ENCODE data around the gene RANBP6. TPM values are rescaled to one million over a fixed set of nuclear protein-coding genes. Genes with fewer than 3 reads are reported as not detected.
"Not testable (repeated sequence)": the region's sequence is repeated elsewhere in the genome, so short reads cannot be mapped to it uniquely, and the experiment has no call there.

RANBP6 gene
- total RNA-seq (22.1 and 24.9 TPM in 2 replicates), polyA plus RNA-seq (14.2 and 17.2 TPM in 2 replicates), polyA minus RNA-seq (ENCODE audit: low replicate concordance) (1.5 and 1.9 TPM in 2 replicates)
- polyA plus RNA-seq (2012) = 14.2 and 17.5 TPM in 2 replicates

- H3K4me1 ChIP-seq (ENCODE audit: control insufficient read depth, extremely low read depth, insufficient read depth, low read length) = peaks cover 3% of the 10 kb centered on the region
- peak within 1 kb of the TSS; percentile 78 to 100 (median 95) for H3K4me3 ChIP-seq (replicated peaks in 1 of 4; ENCODE audit: control extremely low read depth in 1 of 4, insufficient read depth in 1 of 4, low read depth in 3 of 4, low read length in 4 of 4)
- H3K4me2 ChIP-seq (ENCODE audit: extremely low read depth, insufficient read depth, low read length) = peak within 1 kb of the TSS; percentile 94
- H3K27me3 ChIP-seq (ENCODE audit: control insufficient read depth, insufficient read depth, low read length) = no peaks in the 10 kb centered on the region
- no peaks in the 10 kb centered on the region for H4K20me1 ChIP-seq (ENCODE audit: control insufficient read depth, extremely low read depth, insufficient read depth, low read length)
- peak within 1 kb of the TSS; percentile 90 for H3K27ac ChIP-seq (ENCODE audit: insufficient read depth, low read length)
- TF ChIP-seq EZH2 (IDR thresholded peaks at IDR 0.05; ENCODE audit: low read length, missing control alignments) = no peak
- TF ChIP-seq CTCF (conservative IDR thresholded peaks at IDR 0.05 in 1 of 2, IDR thresholded peaks at IDR 0.05 in 1 of 2; ENCODE audit: low read depth in 1 of 2, low read length in 2 of 2) = no peak
- H3K9ac ChIP-seq (ENCODE audit: insufficient read depth, low read length) = peak within 1 kb of the TSS; percentile 83
- peak; percentile 82 to 84 for DNase-seq (ENCODE audit: low read depth in 2 of 2)
- peaks cover 30% of the 10 kb centered on the region for H3K79me2 ChIP-seq (ENCODE audit: control insufficient read depth, insufficient read depth, low read length)
- peak within 1 kb of the TSS; percentile 97 for H2AFZ ChIP-seq (ENCODE audit: low read length)
- H3K9me3 ChIP-seq (ENCODE audit: control insufficient read depth, insufficient read depth, low read depth, low read length) = no peaks in the 10 kb centered on the region
- no peaks in the 10 kb centered on the region for H3K36me3 ChIP-seq (ENCODE audit: control insufficient read depth, insufficient read depth, low read length)
Observed at GRCh38 chr9:6015278-6016157, at the start of gene RANBP6. Gene RANBP6 (minus strand): TSS chr9:6015624. CDS start chr9:6015607, 17 bp downstream.

DNA sequence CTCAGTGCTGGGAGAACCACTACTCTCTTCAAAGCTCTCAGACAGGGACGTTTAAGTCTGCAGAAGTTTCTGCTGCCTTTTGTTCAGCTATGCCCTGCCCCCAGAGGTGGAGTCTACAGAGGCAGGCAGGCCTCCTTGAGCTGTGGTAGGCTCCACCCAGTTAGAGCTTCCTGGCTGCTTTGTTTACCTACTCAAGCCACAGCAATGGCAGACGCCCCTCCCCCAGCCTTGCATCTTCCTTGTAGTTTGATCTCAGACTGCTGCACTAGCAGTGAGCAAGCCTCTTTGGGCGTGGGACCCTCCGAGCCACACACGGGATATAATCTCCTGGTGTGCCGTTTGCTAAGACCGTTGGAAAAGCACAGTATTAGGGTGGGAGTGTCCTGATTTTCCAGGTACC, 47.7 kb upstream of the RANBP6 start:
- H2AFZ ChIP-seq (ENCODE audit: low read length); H3K4me1 ChIP-seq (ENCODE audit: control insufficient read depth, extremely low read depth, insufficient read depth, low read length); H4K20me1 ChIP-seq (ENCODE audit: control insufficient read depth, extremely low read depth, insufficient read depth, low read length); H3K4me3 ChIP-seq (replicated peaks in 1 of 4; ENCODE audit: control extremely low read depth in 1 of 4, insufficient read depth in 1 of 4, low read depth in 3 of 4, low read length in 4 of 4); H3K27ac ChIP-seq (ENCODE audit: insufficient read depth, low read length); DNase-seq (ENCODE audit: low read depth in 2 of 2); H3K4me2 ChIP-seq (ENCODE audit: extremely low read depth, insufficient read depth, low read length); H3K9ac ChIP-seq (ENCODE audit: insufficient read depth, low read length); H3K27me3 ChIP-seq (ENCODE audit: control insufficient read depth, insufficient read depth, low read length); H3K79me2 ChIP-seq (ENCODE audit: control insufficient read depth, insufficient read depth, low read length); H3K9me3 ChIP-seq (ENCODE audit: control insufficient read depth, insufficient read depth, low read depth, low read length); H3K36me3 ChIP-seq (ENCODE audit: control insufficient read depth, insufficient read depth, low read length): not testable (repeated sequence)

- no peaks in the 10 kb centered on the region for H3K4me1 ChIP-seq (ENCODE audit: control insufficient read depth, extremely low read depth, insufficient read depth, low read length)
Observed at GRCh38 chr9:6055666-6056065, 40.2 kb upstream of the RANBP6 start.

More at GRCh38 chr9:6055666-6056065, 40.2 kb upstream of the RANBP6 start:
- Histone ChIP-seq H4K20me1 (ENCODE audit: control insufficient read depth, extremely low read depth, insufficient read depth, low read length) (no peaks in the 10 kb centered on the region), H3K9ac (ENCODE audit: insufficient read depth, low read length) (no peak overlapping the region), H3K27me3 (ENCODE audit: control insufficient read depth, insufficient read depth, low read length) (no peaks in the 10 kb centered on the region), H3K27ac (ENCODE audit: insufficient read depth, low read length) (no peak overlapping the region), H3K36me3 (ENCODE audit: control insufficient read depth, insufficient read depth, low read length) (no peaks in the 10 kb centered on the region), H3K79me2 (ENCODE audit: control insufficient read depth, insufficient read depth, low read length) (no peaks in the 10 kb centered on the region), H2AFZ (ENCODE audit: low read length) (no peak overlapping the region), H3K9me3 (ENCODE audit: control insufficient read depth, insufficient read depth, low read depth, low read length) (no peaks in the 10 kb centered on the region), H3K4me3 (replicated peaks in 1 of 4; ENCODE audit: control extremely low read depth in 1 of 4, insufficient read depth in 1 of 4, low read depth in 3 of 4, low read length in 4 of 4) (no peak overlapping the region), H3K4me2 (ENCODE audit: extremely low read depth, insufficient read depth, low read length) (no peak overlapping the region)
- TF ChIP-seq CTCF (conservative IDR thresholded peaks at IDR 0.05 in 1 of 2, IDR thresholded peaks at IDR 0.05 in 1 of 2; ENCODE audit: low read depth in 1 of 2, low read length in 2 of 2) (no peak), EZH2 (IDR thresholded peaks at IDR 0.05; ENCODE audit: low read length, missing control alignments) (no peak)
- no peak for DNase-seq (ENCODE audit: low read depth in 2 of 2)
